Urothelium cell line (cell line): ENCODE results near the gene SBNO1.
A peak's percentile ranks its signal among the peaks of the same experiment; 100 is the strongest.
"Not testable (repeated sequence)": the region's sequence is repeated elsewhere in the genome, so short reads cannot be mapped to it uniquely, and the experiment has no call there.

Source experiments
- DNase-seq: peaks from one replicate; pipeline ENCODE4 v3.0.0; 2011; ENCODE audit warnings: low spot score, mixed read lengths
- FAIRE-seq: peaks from 2 replicates; lab custom pipeline; 2011; peaks lifted over from hg19 to GRCh38; lab: Jason Lieb, UNC

The SBNO1 gene

GRCh38 chr12:123271001-123271668, 93.5 kb downstream of the SBNO1 start:
- FAIRE-seq, result no peak

DNA sequence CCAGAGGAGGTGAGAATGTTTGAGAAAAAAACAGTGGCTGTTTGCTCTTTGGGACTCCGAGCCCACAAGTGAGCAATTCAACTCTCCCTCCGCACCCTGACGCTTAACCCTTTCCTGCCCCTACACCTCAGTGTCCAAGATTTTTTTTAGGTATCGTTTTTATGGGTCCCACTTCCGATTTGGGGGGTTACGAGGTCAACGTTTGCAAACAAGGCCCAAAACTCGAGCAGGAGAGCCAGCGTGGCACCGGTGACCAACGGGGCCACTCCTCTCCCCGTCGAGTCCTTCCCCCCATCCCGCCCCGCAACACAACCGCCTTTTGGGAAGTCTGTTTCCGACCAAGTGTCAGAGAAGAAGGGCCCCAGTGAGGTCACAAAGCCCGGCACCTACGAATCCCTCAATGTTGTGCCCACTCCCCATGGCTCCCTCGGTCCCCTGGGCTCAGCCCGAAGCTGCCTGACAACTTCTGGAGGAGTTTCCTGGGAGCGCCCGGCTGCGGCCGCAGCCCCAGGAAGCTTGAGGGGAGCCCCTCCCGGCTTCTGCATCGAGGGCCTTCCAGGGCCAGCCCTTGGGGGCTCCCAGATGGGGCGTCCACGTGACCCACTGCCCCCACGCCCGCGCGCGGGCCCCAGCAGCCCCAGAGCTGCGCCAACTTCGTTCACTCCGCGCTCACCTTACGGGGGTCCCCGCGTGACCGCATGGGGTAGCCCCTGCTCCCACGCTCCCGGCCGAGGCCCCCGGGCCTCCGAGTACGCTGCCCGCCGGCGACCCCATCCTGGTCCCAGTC, 94.2 kb downstream of the SBNO1 start:
- FAIRE-seq, result no peak
- peak; percentile 42 for DNase-seq

More at GRCh38 chr12:123271001-123271668, 93.5 kb downstream of the SBNO1 start:
- peak; percentile 89 for DNase-seq

DNA sequence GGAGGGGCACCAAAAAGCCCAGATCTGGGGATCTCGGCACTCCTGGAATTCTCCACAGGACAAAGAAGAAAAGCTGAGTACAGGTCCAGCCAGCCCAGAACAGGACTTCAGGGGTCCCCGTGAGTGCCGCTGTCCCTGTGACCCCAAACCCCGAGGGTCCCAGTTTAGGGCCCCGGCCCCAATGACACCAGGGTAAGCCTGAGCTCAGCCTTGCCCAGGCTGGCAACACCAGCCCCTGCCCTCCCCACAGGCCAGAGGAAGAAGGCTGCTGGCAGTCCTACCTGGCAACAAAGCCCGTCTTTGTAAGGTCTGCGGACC, 94.8 kb downstream of the SBNO1 start:
- DNase-seq (no peak), FAIRE-seq (no peak)

DNA sequence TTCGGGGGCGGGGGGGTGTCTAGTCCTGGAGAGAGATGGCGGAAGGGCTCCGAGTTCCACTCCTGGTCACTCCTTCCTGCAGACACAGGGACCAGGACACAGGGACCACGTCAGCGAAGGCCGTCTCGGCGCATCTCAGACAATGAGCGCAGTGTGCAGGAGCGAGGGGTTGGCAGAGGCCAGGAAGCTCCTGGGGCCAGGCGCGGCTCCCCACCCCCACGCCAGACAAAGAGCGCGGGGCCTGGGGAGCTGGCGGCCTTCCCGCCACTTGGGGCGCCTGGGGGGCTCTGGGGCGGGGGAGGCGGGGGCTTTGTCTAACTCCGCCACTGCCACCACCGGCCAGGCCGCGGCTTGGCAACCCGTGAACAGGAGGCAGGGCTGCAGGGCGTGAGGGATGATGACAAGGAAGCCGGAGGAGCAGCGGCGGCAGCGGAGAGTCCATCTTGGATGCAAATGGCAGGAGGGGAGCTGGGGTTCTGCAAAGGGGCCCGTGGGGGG, 95.2 kb downstream of the SBNO1 start:
- DNase-seq, result no peak
- no peak for FAIRE-seq

GRCh38 chr12:123268850-123269249, 95.8 kb downstream of the SBNO1 start:
- FAIRE-seq (no peak), DNase-seq (no peak)

- DNase-seq, result no peak
Observed at GRCh38 chr12:123267991-123268843, 96.4 kb downstream of the SBNO1 start.

DNA sequence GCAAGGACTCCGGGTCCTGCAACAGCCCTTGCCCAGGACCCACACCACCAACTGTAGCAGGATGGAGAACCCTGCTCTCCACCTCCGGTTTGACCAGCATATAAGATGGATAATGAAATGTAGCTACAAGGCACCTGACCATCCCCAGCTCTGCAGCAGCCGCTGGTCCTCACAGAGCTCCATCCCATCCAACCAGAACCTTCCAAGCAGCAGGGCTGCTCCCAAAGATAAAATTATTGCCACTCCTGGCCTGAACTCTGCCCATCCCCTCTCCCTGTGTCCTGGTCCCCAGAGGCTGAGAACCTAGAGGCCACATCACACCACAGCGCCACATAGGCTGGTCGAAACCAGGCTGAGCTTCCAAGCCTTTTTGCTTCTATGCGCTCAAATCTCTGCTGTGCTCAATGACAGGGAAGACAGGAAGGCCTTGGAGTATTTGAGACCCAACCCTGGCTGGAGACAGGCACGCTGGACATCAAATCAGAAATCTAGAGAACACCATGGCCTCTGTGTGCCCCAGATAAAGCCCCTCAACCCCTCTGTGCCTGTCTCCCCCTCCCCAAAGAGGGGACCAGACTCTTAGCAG, 97.2 kb downstream of the SBNO1 start:
- FAIRE-seq (no peak), DNase-seq (no peak)

More at GRCh38 chr12:123267991-123268843, 96.4 kb downstream of the SBNO1 start:
- FAIRE-seq, result no peak

- FAIRE-seq, result no peak
- no peak for DNase-seq
Observed at GRCh38 chr12:123266679-123267277, 97.9 kb downstream of the SBNO1 start.

GRCh38 chr12:123265851-123266678, 98.6 kb downstream of the SBNO1 start:
- FAIRE-seq (no peak), DNase-seq (no peak)

DNA sequence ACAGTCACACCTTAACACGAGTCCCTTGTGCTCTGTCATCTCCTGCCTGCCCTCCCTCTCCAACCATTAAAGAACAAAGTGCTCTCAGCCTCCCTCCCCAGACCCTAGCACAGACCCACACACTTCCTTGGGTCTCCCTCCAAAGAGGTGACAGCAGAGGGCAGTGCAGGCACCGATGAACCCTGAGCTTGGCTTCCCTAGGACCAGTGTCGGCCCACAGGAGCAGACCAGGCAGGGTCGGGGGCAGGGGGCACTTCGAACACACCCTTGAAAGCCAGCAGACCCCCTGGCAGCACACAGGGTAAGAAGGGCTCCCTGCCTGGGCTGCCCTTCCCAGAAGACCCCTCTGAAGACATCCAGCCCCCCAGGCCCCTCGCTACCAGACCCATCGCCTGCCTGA, 100.0 kb downstream of the SBNO1 start:
- no peak for DNase-seq

GRCh38 chr12:123263196-123263817, 101.3 kb downstream of the SBNO1 start:
- no peak for FAIRE-seq
- DNase-seq, result no peak

More for the DNA sequence above, 100.0 kb downstream of the SBNO1 start:
- FAIRE-seq, result no peak

DNA sequence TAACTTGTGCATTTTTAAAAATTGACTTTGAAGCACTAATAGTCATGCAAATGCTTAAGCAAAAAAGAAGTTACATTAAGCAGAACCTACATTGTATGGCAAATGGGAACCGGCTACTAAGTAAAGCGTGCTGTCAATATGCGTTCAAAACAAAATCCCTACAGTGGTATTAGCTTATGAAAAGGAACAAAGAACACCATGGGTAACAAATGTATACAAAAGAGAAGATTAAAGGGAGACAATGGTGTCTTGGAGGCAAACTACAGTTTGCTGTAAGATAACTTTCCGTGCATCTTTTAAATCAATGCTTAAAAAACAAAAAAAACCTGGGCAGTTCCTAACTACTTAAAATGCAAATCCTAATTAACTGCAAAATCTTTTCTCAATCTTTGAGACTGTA, 103.5 kb downstream of the SBNO1 start:
- DNase-seq (no peak), FAIRE-seq (no peak)

DNA sequence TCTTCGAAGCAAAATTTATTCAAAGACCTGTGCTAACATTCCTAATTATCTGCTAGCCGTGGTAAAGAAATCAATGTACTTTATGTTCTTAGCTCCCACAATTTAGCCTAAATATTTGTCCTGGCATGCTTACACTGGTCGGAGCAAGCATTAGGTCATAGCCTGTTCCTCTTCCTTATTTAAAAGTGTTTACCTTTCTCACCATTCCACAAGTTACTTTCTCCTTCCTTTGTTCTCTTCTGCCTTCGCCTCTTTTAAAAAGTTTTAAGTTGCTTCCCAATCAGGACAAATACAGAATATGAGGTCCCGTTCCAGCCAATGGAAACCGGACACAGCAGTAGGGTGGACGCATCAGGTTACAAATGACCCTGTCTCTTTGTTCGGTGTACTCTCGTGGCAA, 104.6 kb downstream of the SBNO1 start:
- FAIRE-seq (no peak), DNase-seq (no peak)

DNA sequence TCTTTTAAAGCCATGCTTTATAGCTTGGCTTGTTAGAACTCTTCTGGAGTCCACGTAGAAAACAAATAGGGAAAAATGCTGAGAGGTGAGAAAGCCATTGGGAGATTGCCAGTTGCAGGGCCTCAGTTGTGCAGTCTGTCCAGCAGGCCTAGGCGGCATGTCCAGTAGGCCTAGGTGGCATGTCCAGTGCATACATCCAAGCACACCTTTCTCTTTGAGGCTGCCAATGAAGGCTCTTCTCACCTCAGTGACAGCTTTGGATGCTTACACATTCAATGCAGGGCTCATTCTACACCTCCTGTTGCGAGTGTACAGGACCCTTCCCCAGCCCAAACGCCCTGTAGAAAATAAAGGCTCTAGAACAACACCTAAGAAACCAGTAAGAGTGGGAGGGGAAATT, 106.1 kb downstream of the SBNO1 start:
- FAIRE-seq, result no peak
- DNase-seq, result no peak

- FAIRE-seq (no peak), DNase-seq (no peak)
Observed at GRCh38 chr12:123254853-123255446, 109.7 kb downstream of the SBNO1 start.

GRCh38 chr12:123253641-123254459, 110.8 kb downstream of the SBNO1 start:
- no peak for FAIRE-seq
- no peak for DNase-seq

DNA sequence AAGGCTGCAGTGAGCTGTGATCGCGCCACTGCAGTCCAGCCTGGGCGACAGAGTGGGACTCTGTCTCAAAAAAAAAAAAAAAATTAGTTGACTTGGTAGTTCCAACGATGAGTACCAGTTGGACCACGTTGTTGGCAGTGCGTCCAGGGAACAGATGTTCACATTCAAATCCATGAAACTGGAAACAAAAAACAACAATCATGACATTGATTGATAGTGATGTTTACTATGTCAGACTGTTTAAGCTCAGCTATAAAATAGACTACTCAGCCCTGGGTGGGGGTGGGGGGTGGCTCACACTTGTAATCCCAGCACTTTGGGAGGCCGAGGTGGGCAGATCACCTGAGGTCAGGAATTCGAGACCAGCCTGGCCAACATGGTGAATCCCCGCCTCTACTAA, 112.3 kb downstream of the SBNO1 start:
- not testable (repeated sequence) for FAIRE-seq, DNase-seq
